Coronary artery (tissue), 2 donors: Measurements from ENCODE around the gene HCN1.
"Not testable (repeated sequence)": the region's sequence is repeated elsewhere in the genome, so short reads cannot be mapped to it uniquely, and the experiment has no call there.

Experiments
- DNase-seq: peaks from one replicate; pipeline ENCODE4 v3.0.0-alpha.2; 2017; ENCODE audit warnings: low spot score
- H3K27ac ChIP-seq, 2 donors: fragments of 200-600 bp; sonication (generic); one replicate each; pipeline ENCODE4 v1.5.1; 2016 to 2019
- H3K4me3 ChIP-seq: fragments of 200-600 bp; sonication (generic); 2 replicates; pipeline ENCODE4 v1.5.1; 2016; ENCODE audit warnings: mild to moderate bottlenecking, moderate library complexity
- CTCF ChIP-seq: fragments of 200-600 bp; sonication (generic); IDR thresholded peaks from one replicate; pipeline ENCODE4 v1.5.1; 2019; ENCODE audit warnings: antibody characterized with exemption

HCN1 gene

GRCh38 chr5:45372629-45373028, 323.6 kb downstream of the HCN1 start:
- TF ChIP-seq CTCF: no peak
- no peak overlapping the region for H3K4me3 ChIP-seq
- no peak overlapping the region for H3K27ac ChIP-seq
- no peak for DNase-seq

- not testable (repeated sequence) for H3K4me3 ChIP-seq, H3K27ac ChIP-seq, DNase-seq
These were observed 324.8 kb downstream of the HCN1 start for GRCh38 chr5:45371423-45371822.

GRCh38 chr5:45355189-45355992, 340.8 kb downstream of the HCN1 start:
- no peak for TF ChIP-seq CTCF

GRCh38 chr5:45336464-45336863, 359.7 kb downstream of the HCN1 start:
- DNase-seq: no peak
- TF ChIP-seq CTCF: no peak
- no peak overlapping the region for H3K27ac ChIP-seq
- H3K4me3 ChIP-seq: no peak overlapping the region

More at GRCh38 chr5:45355189-45355992, 340.8 kb downstream of the HCN1 start:
- DNase-seq: no peak
- no peak overlapping the region for H3K27ac ChIP-seq
- no peak overlapping the region for H3K4me3 ChIP-seq

- DNase-seq: no peak
- H3K4me3 ChIP-seq: no peak overlapping the region
- TF ChIP-seq CTCF: no peak
- H3K27ac ChIP-seq: no peak overlapping the region
These were observed 360.2 kb downstream of the HCN1 start for GRCh38 chr5:45335978-45336377.

GRCh38 chr5:45335346-45335745, 360.8 kb downstream of the HCN1 start:
- TF ChIP-seq CTCF: no peak
- no peak overlapping the region for H3K27ac ChIP-seq
- DNase-seq: no peak
- no peak overlapping the region for H3K4me3 ChIP-seq

GRCh38 chr5:45334939-45335338, 361.2 kb downstream of the HCN1 start:
- no peak for DNase-seq
- no peak overlapping the region for H3K27ac ChIP-seq
- H3K4me3 ChIP-seq: no peak overlapping the region
- TF ChIP-seq CTCF: no peak

GRCh38 chr5:45312627-45313026, 383.6 kb downstream of the HCN1 start:
- H3K27ac ChIP-seq, H3K4me3 ChIP-seq, DNase-seq: not testable (repeated sequence)
